GM12878 (cell line): Measurements from ENCODE around the gene CREBZF. TPM values are rescaled to one million over a fixed set of nuclear protein-coding genes. Genes with fewer than 3 reads are reported as not detected.

Experiments used
- ATAC-seq: fragments of 200-7000 bp; cut with Tn5 transposase; 3 replicates; pipeline ENCODE4 v1.9.1; 2020; ENCODE audit warnings: mild to moderate bottlenecking, moderate library complexity
- BruUV-seq: library from RNA; stranded (reverse); fragments of 400-500 nt; replicated peaks from 2 replicates; lab custom pipeline; 2021; lab: Mats Ljungman, UMichigan
- CTCF ChIA-PET: fragments of 300-600 bp; sonication (Branson Sonifier 250); formaldehyde crosslinking; extraction: SDS; loops from one replicate; lab custom pipeline; 2021; ENCODE audit warnings: inconsistent platforms; lab: Yijun Ruan, JAX
- POLR2A ChIA-PET: fragments of 350-600 bp; formaldehyde crosslinking; extraction: SDS; loops from one replicate; lab custom pipeline; 2021; ENCODE audit warnings: inconsistent platforms; lab: Charles Lee
- RAD21 ChIA-PET: fragments of 300-600 bp; sonication (Branson Sonifier 250); formaldehyde crosslinking; loops from one replicate; lab custom pipeline; 2023; ENCODE audit warnings: antibody characterized with exemption; ENCODE audit not compliant: unreplicated experiment; lab: Charles Lee
- SMC1A ChIA-PET: fragments of 300-600 bp; sonication (Branson Sonifier 250); formaldehyde crosslinking; loops from one replicate; lab custom pipeline; 2023; ENCODE audit not compliant: unreplicated experiment, uncharacterized antibody; lab: Charles Lee
- DNase-seq: peaks from one replicate; pipeline ENCODE4 v3.0.0-alpha.2; 2011; ENCODE audit warnings: low read depth, low spot score
- FAIRE-seq: peaks from 3 replicates; lab custom pipeline; 2011; peaks lifted over from hg19 to GRCh38; lab: Jason Lieb, UNC
- H2AFZ ChIP-seq: 2 replicates; pipeline ENCODE4 v1.6.0; 2011; ENCODE audit warnings: low read depth, low read length, control low read depth; ENCODE audit not compliant: control insufficient read depth
- H3K27ac ChIP-seq: 2 replicates; pipeline ENCODE4 v1.5.1; 2011; ENCODE audit warnings: control low read depth; ENCODE audit not compliant: control insufficient read depth, insufficient read depth
- H3K27me3 ChIP-seq, 2 experiments: replicated peaks in 1 of 2; 2 replicates each; pipeline versions ENCODE4 v1.6.0 to v1.6.1; 2011; ENCODE audit warnings: low read length in 1 of 2; ENCODE audit not compliant: control insufficient read depth in 2 of 2, insufficient read depth in 2 of 2
- H3K36me3 ChIP-seq, 2 experiments: 2 replicates each; pipeline ENCODE4 v1.5.1; 2011; ENCODE audit warnings: low read length in 1 of 2; ENCODE audit not compliant: control insufficient read depth in 2 of 2, insufficient read depth in 2 of 2
- H3K4me1 ChIP-seq: 2 replicates; pipeline ENCODE4 v1.6.1; 2011; ENCODE audit warnings: mild to moderate bottlenecking, low read length, moderate library complexity, mixed read lengths; ENCODE audit not compliant: control insufficient read depth, insufficient read depth
- H3K4me2 ChIP-seq: 2 replicates; pipeline ENCODE4 v1.6.0; 2011; ENCODE audit warnings: control low read depth; ENCODE audit not compliant: control insufficient read depth, insufficient read depth
- H3K4me3 ChIP-seq: fragments of 200-600 bp; sonication (generic); 2 replicates; pipeline ENCODE4 v1.5.1; 2016
- H3K79me2 ChIP-seq: 2 replicates; pipeline ENCODE4 v1.6.0; 2011; ENCODE audit warnings: low read length; ENCODE audit not compliant: control insufficient read depth, insufficient read depth
- H3K9ac ChIP-seq: 2 replicates; pipeline ENCODE4 v1.8.0; 2011; ENCODE audit warnings: low read length, control low read depth, mixed read lengths; ENCODE audit not compliant: control insufficient read depth, insufficient read depth
- H3K9me3 ChIP-seq: replicated peaks from 3 replicates; pipeline ENCODE4 v1.5.1; 2011; ENCODE audit warnings: mild to moderate bottlenecking, low read length; ENCODE audit not compliant: control insufficient read depth, insufficient read depth
- H4K20me1 ChIP-seq: 2 replicates; pipeline ENCODE4 v1.6.0; 2011; ENCODE audit not compliant: control insufficient read depth, insufficient read depth
- ASH2L ChIP-seq: fragments of 300-600, 200-600 bp; sonication (generic); IDR thresholded peaks from 2 replicates; pipeline ENCODE4 v1.6.1; 2017; ENCODE audit warnings: low read depth, mild to moderate bottlenecking, borderline replicate concordance
- BCLAF1 ChIP-seq: fragments of 450-650 bp; IDR thresholded peaks from 2 replicates; pipeline ENCODE4 v1.6.1; 2017; ENCODE audit warnings: antibody characterized with exemption, mild to moderate bottlenecking, moderate library complexity
- HDAC2 ChIP-seq: fragments of 200-600 bp; sonication (generic); IDR thresholded peaks from 2 replicates; pipeline ENCODE4 v1.6.1; 2017
- SMC3 ChIP-seq: IDR thresholded peaks from 2 replicates; pipeline ENCODE4 v1.6.1; 2011; ENCODE audit warnings: low read length, improper control_type of control experiment, borderline replicate concordance
- SREBF2 ChIP-seq: IDR thresholded peaks from 2 replicates; pipeline ENCODE4 v1.6.1; 2012; ENCODE audit warnings: mild to moderate bottlenecking, low read length
- TBL1XR1 ChIP-seq: IDR thresholded peaks from 2 replicates; pipeline ENCODE4 v1.6.1; 2012; ENCODE audit warnings: low read depth, low read length, improper control_type of control experiment
- WGBS: methylation state at CpG from one replicate; pipeline ENCODE4 v1.1.6; 2016; ENCODE audit warnings: low lambda C conversion rate; ENCODE audit not compliant: insufficient replicate concordance, insufficient coverage; ENCODE audit errors: missing lambda C conversion rate; 5-methylcytosine and 5-hydroxymethylcytosine counted together
- in situ Hi-C: fragments of 300-500 bp; cut with MboI; formaldehyde crosslinking; loops from 9 replicates; pipeline ENCODE4 v1.14.3; 2018; ENCODE audit warnings: mixed read lengths
- intact Hi-C: fragments of 100-400 bp; cut with micrococcal nuclease; formaldehyde crosslinking; loops from one replicate; pipeline ENCODE4 v1.14.2; 2022; ENCODE audit not compliant: unreplicated experiment
- polyA plus RNA-seq, 11 experiments: library from polyadenylated mRNA; depleted of rRNA in 4 of 11; unstranded in 6 of 11; stranded (reverse) in 5 of 11; fragments of >200 nt; fragmentation: Nextera tagmentation in 4 of 11; fragmentation: Illumina TruSeq in 1 of 11; extraction: Ambion mirVana in 4 of 11; extraction: Trizol in 1 of 11; gene quantifications; 1 replicate in 1 of 11; 2 replicates in 10 of 11; pipeline versions ENCODE4 v1.2.1 to v1.2.3, GENCODE V29; 2011 to 2016; ENCODE audit warnings: inconsistent platforms in 2 of 11, missing spikeins in 2 of 11, low read depth in 1 of 11
- total RNA-seq, 4 experiments: library from RNA; depleted of rRNA in 3 of 4; stranded (reverse); fragments of >200 nt in 3 of 4; fragmentation: Illumina TruSeq in 1 of 4; extraction: Trizol in 1 of 4; gene quantifications; 2 replicates each; pipeline versions ENCODE4 v1.2.1 to v1.2.3, GENCODE V29; 2013 to 2021

The CREBZF gene
- total and polyA plus RNA-seq, 10 of the 15 experiments (the other 5 are each of a cell fraction or from before 2014, with no cell fraction given) = 11.1 to 51.2 (median 34.1) TPM

GRCh38 chr11:85647604-85648299 lies 17.2 kb downstream of the CREBZF start, which contains the start of gene TMEM126A (continued):
- TF ChIP-seq BCLAF1 = no peak
- TF ChIP-seq HDAC2 = peak; percentile 85; the same call in 1 of the 2 replicates
- no peak for TF ChIP-seq SREBF2

- TF ChIP-seq TBL1XR1 (no peak), ASH2L (no peak), SMC3 (no peak)
- H3K79me2 ChIP-seq = peaks cover 18% of the 10 kb centered on the region
- DNase-seq = no peak
- ChIA-PET RAD21 (interaction anchor here (0.6 to 2.9 kb wide), 9 partner anchors 10 to 393 kb away, joined by 3 to 26 read pairs (median 4); partner anchors contain the start of genes CCDC83, CREBZF, DLG2 and TMEM126B), POLR2A (interaction anchor here (1.0 to 3.8 kb wide), 5 partner anchors 10 to 35 kb away, joined by 4 to 43 read pairs (median 15); partner anchors contain the start of genes CREBZF, DLG2 and TMEM126B), SMC1A (interaction anchor here (0.8 to 4.7 kb wide), 7 partner anchors 10 to 42 kb away, joined by 3 to 66 read pairs (median 4); partner anchors contain the start of genes CREBZF, DLG2 and TMEM126B), CTCF (interaction anchor here (0.9 to 4.2 kb wide), 7 partner anchors 10 to 208 kb away, joined by 3 to 21 read pairs (median 4); partner anchors contain the start of genes CCDC83, CREBZF, DLG2 and TMEM126B)
- H3K9me3 ChIP-seq = no peaks in the 10 kb centered on the region
- H3K36me3 ChIP-seq = no peaks in the 10 kb centered on the region; a peak in 1 of 4 replicates
- H3K4me3 ChIP-seq = peak overlapping the region; percentile 77
- H3K27ac ChIP-seq = peak overlapping the region; percentile 85
- in situ Hi-C loops = no loop called here
- H3K9ac ChIP-seq = peak overlapping the region; percentile 70
- intact Hi-C loops = loop anchor here (2.0 kb wide), 1 partner anchor 18 kb away; the partner anchor contains the start of gene CREBZF
- peak overlapping the region; percentile 94 for H3K4me2 ChIP-seq
- H3K4me1 ChIP-seq = no peaks in the 10 kb centered on the region; the same call in 1 of the 2 replicates
- BruUV-seq = no TSS peak
- H2AFZ ChIP-seq = peak overlapping the region; percentile 99
- no peaks in the 10 kb centered on the region for H4K20me1 ChIP-seq
- no peaks in the 10 kb centered on the region for H3K27me3 ChIP-seq
- FAIRE-seq = no peak
- ATAC-seq = peak; percentile 29
- WGBS = 0% methylated on average over 2 of the region's 2 CpGs
Observed at GRCh38 chr11:85647078-85647477, 17.9 kb downstream of the CREBZF start.
